GM10847 (cell line): ENCODE measurements around the gene MALT1.

Experiments used
- POLR2A ChIP-seq: IDR thresholded peaks from 2 replicates; pipeline ENCODE4 v1.6.1; 2011; ENCODE audit not compliant: insufficient read length; ENCODE audit errors: extremely low read depth

MALT1 gene

DNA sequence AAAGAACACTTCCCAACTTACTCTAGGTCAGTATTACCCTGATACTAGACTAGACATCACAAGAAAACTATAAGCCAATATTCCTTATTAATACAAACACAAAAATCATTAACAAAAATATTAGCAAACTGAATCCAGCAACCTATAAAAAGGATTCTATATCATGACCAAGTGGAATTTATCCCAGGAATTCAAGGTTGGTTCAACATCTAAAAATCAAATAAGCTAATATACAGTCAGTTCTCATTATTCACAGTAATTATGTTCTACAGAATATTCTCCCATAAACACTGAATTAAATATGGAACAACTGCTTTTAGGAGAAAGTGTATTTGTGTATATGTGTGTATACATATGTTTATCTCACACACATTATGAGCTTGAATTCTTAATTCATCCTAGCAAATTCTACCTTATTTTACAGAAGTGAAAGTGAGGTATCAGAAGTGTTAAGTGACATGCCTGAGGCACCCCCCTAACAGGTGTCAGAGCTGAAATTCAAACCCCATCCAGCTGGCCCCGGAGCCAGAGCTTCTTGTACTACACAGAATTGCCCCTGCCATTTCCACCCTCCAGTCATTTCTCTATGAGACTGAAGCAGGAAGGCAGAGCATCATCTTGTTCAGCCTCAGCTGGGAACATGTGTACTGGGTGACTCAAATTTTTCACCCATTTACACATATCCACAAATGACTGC lies 77.8 kb downstream of the MALT1 start:
- no peak for TF ChIP-seq POLR2A

DNA sequence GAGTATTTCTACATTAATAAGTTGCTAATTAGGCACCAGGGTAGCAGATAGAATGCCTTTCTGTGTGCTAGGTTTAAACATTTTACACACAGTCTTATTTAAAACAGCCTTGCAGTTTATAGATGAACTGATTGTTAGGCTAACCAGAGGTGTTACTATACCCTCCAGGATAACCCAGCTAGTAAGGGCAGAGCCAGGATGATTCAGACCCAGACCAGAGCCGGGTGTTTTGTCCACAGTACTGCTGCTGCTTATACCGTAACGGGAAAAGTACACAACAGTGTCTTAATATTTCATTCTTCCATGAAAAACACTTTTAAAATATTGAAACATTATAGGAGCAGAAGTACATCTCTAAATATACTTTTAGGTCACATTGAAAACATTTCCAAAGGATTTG lies 82.7 kb downstream of the MALT1 start:
- no peak for TF ChIP-seq POLR2A

DNA sequence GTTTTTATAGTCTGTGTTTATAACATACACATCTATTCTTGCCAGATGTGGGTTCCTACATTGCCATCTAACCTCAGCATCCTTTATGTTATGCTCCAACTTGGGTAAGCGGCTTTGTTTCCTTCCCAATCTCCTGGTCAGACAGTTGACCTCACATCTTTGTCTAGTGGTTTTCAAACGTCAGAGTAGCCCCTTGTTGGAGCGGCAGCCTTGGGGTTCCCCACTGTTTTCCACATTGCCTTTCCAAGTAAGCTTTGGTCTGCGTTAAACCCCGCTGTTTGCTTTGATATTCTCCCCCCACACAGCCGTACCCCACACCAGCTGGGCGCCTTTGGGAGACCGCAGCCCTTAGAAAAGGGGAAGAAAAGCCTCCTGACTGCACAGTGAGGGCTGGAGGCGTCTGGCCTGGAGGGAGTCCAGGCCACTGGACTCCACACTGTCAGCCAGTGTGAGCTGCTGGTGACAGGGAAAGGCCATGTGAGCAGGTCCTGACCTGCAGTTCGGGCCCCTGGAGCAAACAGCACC lies 83.3 kb downstream of the MALT1 start:
- TF ChIP-seq POLR2A, result no peak

DNA sequence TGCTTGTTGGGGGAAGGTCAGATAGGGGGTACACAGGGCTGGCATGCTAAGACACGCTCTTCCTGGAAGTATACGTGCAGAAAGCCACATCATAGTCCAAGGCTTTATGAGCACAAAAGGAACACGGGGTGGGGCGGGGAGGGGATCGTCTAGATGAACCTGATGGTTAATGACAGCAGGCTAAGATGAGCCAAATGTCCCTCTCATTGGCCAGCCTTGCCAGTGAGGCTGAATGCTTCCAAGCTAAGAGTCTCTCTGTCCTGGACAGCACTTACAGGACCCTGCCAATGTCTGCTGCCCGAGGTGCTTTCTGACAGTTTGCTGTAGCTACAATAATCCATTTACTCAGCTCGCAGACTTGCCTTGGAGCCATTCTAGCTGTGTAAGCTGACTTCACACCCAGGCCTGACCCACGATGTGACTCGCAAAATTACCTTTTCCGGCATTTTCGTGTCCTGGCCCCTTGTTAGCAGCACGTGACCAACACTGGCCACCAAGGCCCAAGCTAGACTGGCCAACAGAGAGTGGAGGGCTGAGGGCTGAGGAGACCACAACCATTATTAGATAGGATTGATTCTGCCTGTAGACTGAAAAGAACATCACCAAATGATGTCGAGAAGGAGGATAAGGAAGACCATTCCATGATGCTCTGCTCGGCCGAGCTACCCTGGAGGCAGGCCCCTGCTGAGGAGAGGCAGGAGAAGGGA lies 84.2 kb downstream of the MALT1 start:
- no peak for TF ChIP-seq POLR2A

DNA sequence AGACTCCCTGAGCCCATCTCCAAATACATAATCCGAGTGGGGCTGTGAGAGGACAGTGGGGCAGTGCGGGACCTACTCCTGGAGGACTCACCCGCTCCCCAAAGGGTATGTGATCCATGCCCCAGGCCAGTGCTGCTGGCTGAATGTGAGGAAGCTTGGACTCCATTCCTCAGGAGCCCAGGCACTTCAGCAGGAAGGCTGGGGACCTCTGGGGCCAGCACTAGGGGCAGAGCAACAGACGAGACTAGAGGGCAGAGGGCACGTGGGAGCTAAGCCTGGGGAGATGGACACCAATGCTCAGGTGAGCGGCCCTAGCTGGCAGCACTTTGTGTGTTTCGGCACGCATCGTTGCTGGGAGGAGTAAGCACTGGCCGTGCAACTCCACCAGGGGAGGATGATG lies 84.9 kb downstream of the MALT1 start:
- no peak for TF ChIP-seq POLR2A

DNA sequence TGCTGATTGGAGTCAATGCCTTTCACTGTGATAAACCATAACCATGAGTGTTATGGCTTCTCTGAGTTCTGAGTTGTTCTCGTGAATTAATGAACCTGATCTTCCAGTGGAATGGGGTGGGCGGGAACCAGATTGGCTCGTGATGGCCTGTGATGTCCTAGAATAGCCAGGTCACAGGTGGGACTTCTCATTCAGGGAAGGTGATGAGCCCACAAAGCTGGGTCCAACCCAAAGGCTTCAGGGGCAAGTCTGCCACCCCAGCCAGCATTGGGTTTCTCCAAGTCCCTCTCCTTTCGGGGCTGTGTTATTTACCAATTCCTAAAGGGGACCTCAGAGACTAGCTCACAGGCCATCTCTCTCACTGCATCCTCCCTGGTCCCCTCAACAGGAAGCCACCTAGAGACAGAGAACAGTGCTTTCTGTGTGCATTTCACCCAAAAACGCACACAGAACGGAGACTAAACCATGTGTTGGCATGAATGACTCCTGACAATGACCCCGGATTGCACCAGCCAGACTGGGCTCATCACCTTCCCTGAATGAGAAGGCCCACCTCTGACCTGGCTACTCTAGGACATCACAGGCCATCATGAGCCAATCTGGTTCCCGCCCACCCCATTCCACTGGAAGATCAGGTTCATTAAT lies 85.5 kb downstream of the MALT1 start:
- TF ChIP-seq POLR2A, result no peak

DNA sequence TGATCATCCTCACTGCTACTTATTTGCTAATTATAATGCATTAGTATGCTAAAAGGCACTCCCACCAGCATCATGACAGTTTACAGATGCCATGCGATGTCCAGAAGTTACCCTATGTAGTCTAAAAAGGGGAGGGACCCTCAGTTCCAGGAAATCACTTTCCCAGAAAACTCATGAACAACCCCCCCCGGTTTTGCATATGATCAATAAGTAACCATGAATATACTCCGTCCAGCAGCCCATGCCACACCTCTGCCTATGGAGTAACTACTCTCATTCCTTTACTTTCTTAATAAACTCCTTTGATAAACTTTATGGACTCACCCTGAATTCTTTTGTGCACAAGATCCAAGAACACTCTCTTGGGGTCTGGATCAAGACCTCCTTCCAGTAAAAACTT lies 86.8 kb downstream of the MALT1 start:
- no peak for TF ChIP-seq POLR2A

DNA sequence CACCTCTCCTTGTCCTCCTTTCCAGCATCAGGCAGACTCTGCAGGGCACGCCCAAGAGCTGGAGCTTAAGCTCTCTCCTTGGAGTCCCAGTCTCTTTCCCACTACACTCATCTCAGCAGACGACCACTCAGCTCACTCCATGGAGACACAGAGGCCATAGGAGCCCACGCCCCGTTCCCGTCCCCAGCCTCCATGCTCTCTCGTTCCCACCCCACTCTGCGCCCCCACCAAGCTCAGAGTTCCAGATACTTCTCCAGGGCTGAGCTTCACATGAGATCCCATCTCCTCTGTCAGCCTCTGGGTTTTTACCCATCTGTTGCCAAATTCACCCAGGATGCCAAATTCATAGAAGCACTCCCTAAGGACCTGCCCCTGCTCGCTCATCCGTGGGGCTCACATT lies 87.3 kb downstream of the MALT1 start:
- TF ChIP-seq POLR2A, result no peak

DNA sequence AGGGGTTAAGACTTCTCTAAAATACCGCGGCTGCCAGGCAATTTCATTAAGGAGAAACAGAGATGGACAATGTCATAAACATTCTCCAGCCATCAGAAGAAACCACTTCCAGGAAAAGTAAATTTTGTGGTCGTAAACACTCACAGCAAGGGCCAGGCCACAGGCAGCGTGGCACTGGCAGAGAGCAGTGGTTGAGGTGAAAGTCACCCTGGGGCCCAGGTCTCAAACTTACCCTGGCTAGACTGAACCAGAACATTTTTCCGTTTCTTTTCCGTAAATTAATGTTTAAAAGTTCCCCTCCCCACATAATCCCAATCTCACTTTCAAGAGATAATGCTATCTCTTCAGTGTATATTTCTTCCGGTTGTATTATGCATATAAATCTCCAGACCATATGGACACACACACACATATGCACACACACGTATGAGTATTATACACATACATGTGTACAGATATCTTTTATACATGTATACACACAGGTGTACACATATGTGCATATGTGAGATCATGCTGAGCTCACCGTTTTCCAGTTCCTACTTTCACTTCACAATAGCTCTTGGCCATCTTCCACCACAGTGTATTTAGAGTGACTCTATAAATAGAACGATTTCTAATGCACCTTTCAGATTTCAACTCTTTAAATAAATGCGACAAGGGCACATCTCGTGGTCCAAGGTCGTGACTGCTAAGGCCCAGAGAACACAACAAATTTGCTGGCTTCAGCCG lies 90.1 kb downstream of the MALT1 start:
- TF ChIP-seq POLR2A, result no peak

DNA sequence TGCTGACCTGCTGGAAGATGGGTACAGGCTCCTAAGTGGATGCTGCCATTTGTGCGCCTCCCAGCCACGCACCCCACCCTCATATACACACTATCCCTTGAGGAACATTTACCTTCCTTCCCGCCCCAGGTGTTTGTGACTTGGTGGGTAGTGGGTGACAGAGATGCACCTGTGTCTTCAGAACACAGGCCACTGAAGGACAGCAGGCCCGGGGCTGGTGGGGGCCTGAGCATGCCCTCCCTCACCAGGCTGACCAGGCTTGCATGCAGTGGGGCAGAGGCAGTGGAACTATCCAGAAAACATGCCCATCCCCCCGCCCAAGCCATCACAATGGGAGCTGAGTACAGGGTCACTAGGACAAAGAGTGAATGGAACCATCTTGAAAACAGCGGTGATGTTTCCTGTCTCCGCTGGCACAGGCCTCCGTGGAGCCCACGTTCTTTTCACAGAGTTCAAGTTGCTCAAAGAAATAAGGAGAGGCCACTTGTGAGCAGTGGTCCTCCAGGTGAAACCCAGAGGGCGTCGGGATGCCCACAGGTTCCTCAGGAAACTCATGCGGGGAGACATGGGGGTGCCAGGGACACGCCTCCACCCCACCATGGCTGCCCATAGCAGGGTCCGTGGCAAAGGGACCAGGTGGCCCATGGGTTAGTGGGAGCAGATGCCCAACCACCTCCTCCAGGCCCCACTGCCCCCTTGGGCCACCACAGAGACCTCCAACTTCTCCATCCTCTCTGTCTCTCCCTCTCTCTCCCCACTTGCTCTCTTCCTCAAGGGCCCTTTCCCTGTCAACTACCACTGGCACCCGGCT lies 90.9 kb downstream of the MALT1 start:
- TF ChIP-seq POLR2A, result no peak

DNA sequence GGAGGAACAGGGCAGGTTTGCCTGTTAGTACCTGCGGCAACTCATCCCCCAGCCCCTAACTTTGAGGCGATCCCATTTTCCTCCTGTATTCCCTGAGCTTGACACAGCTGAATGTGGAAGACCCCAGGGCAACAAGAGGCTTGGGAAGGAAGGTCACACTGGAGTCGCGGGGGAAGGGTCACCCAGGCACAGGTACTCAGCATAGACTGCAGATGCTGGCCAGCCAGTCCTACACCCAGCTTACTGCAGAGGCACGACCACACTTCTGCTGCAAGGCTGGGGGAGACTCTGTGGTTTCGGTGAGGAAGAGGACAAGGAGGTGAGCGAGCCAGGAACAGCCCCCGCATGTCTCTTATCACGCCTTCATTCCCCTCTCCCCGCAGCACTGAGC lies 91.5 kb downstream of the MALT1 start:
- no peak for TF ChIP-seq POLR2A

DNA sequence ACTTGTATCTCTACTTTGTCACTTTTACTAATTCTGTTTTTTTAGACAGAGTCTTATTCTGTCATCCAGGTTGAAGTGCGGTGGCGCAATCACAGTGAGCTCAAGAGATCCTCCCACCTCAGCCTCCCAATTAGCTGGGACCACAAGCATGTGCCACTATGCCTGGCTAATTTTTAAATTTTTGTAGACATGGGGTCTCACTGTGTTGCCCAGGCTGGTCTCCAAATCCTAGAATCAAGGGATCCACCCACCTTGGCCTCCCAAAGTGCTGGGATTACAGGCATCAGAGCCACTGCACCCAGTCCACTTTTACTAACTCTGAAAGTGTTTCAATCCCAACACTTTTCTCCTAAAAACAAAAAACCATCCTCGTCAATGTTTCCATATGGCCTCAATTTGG lies 94.9 kb downstream of the MALT1 start:
- no peak for TF ChIP-seq POLR2A

DNA sequence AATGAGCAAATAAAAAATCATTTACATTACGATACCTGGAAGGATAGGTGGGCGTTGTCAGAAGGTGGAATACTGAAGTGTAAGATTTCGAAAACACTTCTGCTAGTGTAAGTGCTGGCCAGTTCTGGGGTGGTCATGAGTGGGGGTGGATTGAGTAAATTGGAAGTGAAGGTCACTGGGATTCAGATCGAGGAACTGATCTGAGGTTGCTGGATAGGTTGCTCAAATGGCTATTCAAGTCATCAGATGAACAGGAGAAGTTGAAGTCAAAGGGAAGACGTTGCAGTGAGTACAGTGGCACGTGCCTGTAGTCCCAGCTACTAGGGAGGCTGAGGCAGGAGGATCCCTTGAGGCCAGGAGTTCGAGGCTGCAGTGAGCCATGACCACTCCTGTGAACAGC lies 95.7 kb downstream of the MALT1 start:
- TF ChIP-seq POLR2A, result no peak

DNA sequence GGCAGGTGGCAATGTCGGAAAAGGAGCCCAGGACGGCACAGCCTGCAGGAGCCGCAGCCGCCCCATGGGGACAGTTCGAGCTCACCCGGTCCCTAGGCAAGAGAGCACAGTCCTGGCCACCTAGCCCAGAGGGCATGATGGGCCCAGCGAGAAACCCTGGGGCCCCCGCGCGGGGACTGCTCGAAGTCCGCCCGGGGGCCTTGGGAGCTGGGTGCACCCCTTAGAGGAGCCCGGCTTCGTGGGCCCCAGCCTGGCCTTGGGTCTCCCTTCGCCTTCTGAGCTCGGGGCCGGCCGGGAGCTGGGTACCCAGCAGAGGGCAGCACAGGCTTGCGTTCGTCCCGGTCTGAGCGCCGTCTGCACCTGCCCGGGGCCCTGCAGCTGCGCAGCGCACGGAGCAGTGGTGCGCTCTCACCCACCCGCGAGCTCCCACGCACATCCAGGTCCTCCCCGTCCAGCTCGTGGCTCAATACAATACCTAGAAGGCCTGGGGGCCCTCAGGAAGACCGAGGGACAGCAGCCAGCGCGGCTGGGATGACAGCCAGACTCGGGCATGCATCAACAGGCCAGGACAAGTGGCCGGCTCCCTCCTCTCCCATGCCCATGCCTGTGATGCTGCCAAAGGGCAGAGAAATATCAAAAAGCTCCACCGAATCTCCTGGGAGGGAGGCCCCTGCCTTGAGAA lies 97.2 kb downstream of the MALT1 start:
- no peak for TF ChIP-seq POLR2A
